Measurements from ENCODE around the gene SIN3A.
"Not testable (repeated sequence)": the region's sequence is repeated elsewhere in the genome, so short reads cannot be mapped to it uniquely, and the experiment has no call there.

The SIN3A gene

GRCh38 chr15:75451674-75452363, at the start of gene SIN3A:
SIN3A (minus strand) TSS chr15:75451690; CDS start chr15:75430375, 21,315 bp downstream.
- in situ Hi-C loops (cut with MboI; ENCODE audit: low pct_unique_long_range_greater_than_20kb, low sequenced_read_pairs), result no loop called here
- DNase-seq, result peak; percentile 100

GRCh38 chr15:75493732-75494131, 42.2 kb upstream of the SIN3A start:
- no peak for DNase-seq
- in situ Hi-C loops (cut with MboI; ENCODE audit: low pct_unique_long_range_greater_than_20kb, low sequenced_read_pairs), result no loop called here

GRCh38 chr15:75483961-75484360, 32.5 kb upstream of the SIN3A start:
- in situ Hi-C loops (cut with MboI; ENCODE audit: low pct_unique_long_range_greater_than_20kb, low sequenced_read_pairs), result no loop called here

GRCh38 chr15:75483556-75483955, 32.1 kb upstream of the SIN3A start:
- in situ Hi-C loops (cut with MboI; ENCODE audit: low pct_unique_long_range_greater_than_20kb, low sequenced_read_pairs); DNase-seq: not testable (repeated sequence)

More at GRCh38 chr15:75483961-75484360, 32.5 kb upstream of the SIN3A start:
- no peak for DNase-seq

- in situ Hi-C loops (cut with MboI; ENCODE audit: low pct_unique_long_range_greater_than_20kb, low sequenced_read_pairs), result no loop called here
- DNase-seq, result no peak
Observed at GRCh38 chr15:75483106-75483505, 31.6 kb upstream of the SIN3A start.

- DNase-seq; in situ Hi-C loops (cut with MboI; ENCODE audit: low pct_unique_long_range_greater_than_20kb, low sequenced_read_pairs): not testable (repeated sequence)
Observed at GRCh38 chr15:75480463-75480862, 29.0 kb upstream of the SIN3A start.

GRCh38 chr15:75479670-75480069, 28.2 kb upstream of the SIN3A start:
- DNase-seq, result no peak
- in situ Hi-C loops (cut with MboI; ENCODE audit: low pct_unique_long_range_greater_than_20kb, low sequenced_read_pairs), result no loop called here

GRCh38 chr15:75477094-75477493, 25.6 kb upstream of the SIN3A start:
- in situ Hi-C loops (cut with MboI; ENCODE audit: low pct_unique_long_range_greater_than_20kb, low sequenced_read_pairs), result not testable (repeated sequence)

GRCh38 chr15:75468913-75469598, 17.6 kb upstream of the SIN3A start:
- peak; percentile 29 for DNase-seq
- in situ Hi-C loops (cut with MboI; ENCODE audit: low pct_unique_long_range_greater_than_20kb, low sequenced_read_pairs), result no loop called here

More at GRCh38 chr15:75477094-75477493, 25.6 kb upstream of the SIN3A start:
- not testable (repeated sequence) for DNase-seq

GRCh38 chr15:75460646-75461045, 9.2 kb upstream of the SIN3A start:
- in situ Hi-C loops (cut with MboI; ENCODE audit: low pct_unique_long_range_greater_than_20kb, low sequenced_read_pairs), result no loop called here
- no peak for DNase-seq

- DNase-seq, result no peak
- in situ Hi-C loops (cut with MboI; ENCODE audit: low pct_unique_long_range_greater_than_20kb, low sequenced_read_pairs), result no loop called here
Observed at GRCh38 chr15:75459581-75459980, 8.1 kb upstream of the SIN3A start.

- in situ Hi-C loops (cut with MboI; ENCODE audit: low pct_unique_long_range_greater_than_20kb, low sequenced_read_pairs), result no loop called here
- DNase-seq, result peak; percentile 33
Observed at GRCh38 chr15:75456710-75457109, 5.2 kb upstream of the SIN3A start.

GRCh38 chr15:75455982-75456531, 4.6 kb upstream of the SIN3A start:
- in situ Hi-C loops (cut with MboI; ENCODE audit: low pct_unique_long_range_greater_than_20kb, low sequenced_read_pairs), result no loop called here
- DNase-seq, result no peak

- DNase-seq, result peak; percentile 95
- in situ Hi-C loops (cut with MboI; ENCODE audit: low pct_unique_long_range_greater_than_20kb, low sequenced_read_pairs), result no loop called here
Observed at GRCh38 chr15:75455424-75455981, 4.0 kb upstream of the SIN3A start.

GRCh38 chr15:75454471-75455378, 3.2 kb upstream of the SIN3A start:
- in situ Hi-C loops (cut with MboI; ENCODE audit: low pct_unique_long_range_greater_than_20kb, low sequenced_read_pairs), result no loop called here
- DNase-seq, result peak; percentile 74

GRCh38 chr15:75453703-75454470, 2.4 kb upstream of the SIN3A start:
- DNase-seq, result peak; percentile 100
- in situ Hi-C loops (cut with MboI; ENCODE audit: low pct_unique_long_range_greater_than_20kb, low sequenced_read_pairs), result no loop called here

GRCh38 chr15:75452865-75453702, 1.6 kb upstream of the SIN3A start:
- DNase-seq, result peak; percentile 84
- in situ Hi-C loops (cut with MboI; ENCODE audit: low pct_unique_long_range_greater_than_20kb, low sequenced_read_pairs), result no loop called here

Measured in KBM-7 (cell line).